Measurements from ENCODE around the gene SEC14L3.

Gene SEC14L3

DNA sequence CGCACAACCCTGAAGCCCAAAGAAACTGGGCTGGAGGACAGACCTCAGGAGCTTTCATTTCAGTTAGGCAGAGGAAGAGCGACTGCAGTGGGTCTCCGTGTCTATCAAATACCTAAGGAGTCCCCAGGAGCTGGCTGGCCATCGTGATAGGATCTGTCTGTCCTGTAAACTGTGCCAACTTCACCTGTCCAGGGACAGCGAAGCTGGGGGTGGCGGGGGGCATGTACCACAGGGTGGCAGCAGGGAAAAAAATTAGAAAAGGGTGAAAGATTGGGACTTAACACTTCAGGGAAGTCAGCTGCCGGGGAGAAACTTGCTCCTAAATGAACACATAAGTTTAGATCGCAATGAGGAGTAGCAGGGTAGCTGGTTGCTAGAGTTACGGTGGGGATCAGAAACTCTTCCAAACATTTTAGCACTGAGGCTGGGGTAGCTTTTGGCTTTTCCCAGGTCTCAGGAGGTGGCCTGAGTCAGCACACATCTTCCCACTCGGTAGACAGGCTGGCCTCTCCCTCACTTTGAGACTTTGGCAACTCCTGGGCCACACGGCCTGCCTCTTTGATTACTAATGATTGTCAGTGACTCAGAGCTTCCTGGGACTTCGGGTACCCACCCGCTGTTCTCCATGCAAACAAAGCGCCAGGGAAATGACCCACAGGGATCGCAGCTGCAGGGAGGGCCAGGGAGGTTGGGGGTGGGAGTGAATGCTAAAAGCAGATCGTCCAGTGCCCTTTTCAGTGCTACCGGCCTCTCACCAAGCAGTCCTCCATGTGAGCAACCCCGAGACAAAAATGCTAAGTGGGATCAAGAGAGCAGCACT is 49.1 kb downstream of the SEC14L3 start:
- H3K27ac ChIP-seq = no peak overlapping the region
- peaks cover 6% of the 10 kb centered on the region; the same call in 1 of the 2 replicates for H3K36me3 ChIP-seq (ENCODE audit: insufficient read depth, low read length)
- no peak for DNase-seq (ENCODE audit: low read depth, low spot score)

DNA sequence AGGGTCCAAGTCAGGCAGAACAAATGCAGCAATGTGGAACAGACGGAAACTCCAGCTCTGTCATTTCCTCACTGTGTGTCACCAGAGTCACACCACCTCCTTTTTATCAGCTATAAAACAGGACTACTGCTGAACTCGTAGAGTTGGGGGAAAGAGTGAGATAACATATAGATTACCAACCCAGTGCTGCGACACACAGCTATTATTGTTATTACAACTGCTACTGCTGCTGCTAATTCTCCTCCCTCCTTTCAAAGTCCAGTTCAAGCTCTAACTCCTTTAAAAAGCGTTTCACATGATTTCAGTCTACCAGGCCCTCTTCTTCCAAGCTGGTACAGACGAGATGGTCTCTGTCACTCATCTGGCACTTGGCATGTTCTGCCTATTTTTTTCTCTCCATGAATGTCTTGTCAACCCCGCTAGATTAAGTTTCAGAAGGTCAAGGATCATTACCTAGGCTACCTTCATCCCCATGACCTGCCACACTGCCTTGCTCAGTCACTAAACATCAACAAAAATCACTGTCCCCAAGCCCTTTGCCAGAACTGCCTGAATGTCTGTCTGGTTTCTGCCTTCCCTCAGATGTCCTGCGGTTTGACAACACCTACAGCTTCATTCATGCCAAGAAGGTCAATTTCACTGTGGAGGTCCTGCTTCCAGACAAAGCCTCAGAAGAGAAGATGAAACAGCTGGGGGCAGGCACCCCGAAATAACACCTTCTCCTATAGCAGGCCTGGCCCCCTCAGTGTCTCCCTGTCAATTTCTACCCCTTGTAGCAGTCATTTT is 49.9 kb downstream of the SEC14L3 start:
- Histone ChIP-seq H3K27ac (no peak overlapping the region), H3K4me3 (no peak overlapping the region), H3K9me3 (ENCODE audit: low read depth, low read length) (no peaks in the 10 kb centered on the region), H3K9ac (ENCODE audit: insufficient read length) (peak overlapping the region; percentile 97), H3K36me3 (ENCODE audit: insufficient read depth, low read length) (no peaks in the 10 kb centered on the region)
- DNase-seq (ENCODE audit: low read depth, low spot score) = no peak
- TF ChIP-seq FOXP2 (optimal IDR thresholded peaks at IDR 0.05; ENCODE audit: control extremely low read depth, extremely low read length, insufficient read depth) (no peak), EZH2 (IDR thresholded peaks at IDR 0.05) (no peak), POLR2AphosphoS5 (IDR thresholded peaks at IDR 0.05; ENCODE audit: borderline replicate concordance, low read depth, low read length) (no peak)

More for the DNA sequence above, 49.1 kb downstream of the SEC14L3 start:
- Histone ChIP-seq H3K9me3 (ENCODE audit: low read depth, low read length) (no peaks in the 10 kb centered on the region), H3K9ac (ENCODE audit: insufficient read length) (peak overlapping the region; percentile 97), H3K4me3 (peak overlapping the region; percentile 98)
- TF ChIP-seq FOXP2 (optimal IDR thresholded peaks at IDR 0.05; ENCODE audit: control extremely low read depth, extremely low read length, insufficient read depth) (no peak), EZH2 (IDR thresholded peaks at IDR 0.05) (no peak), POLR2AphosphoS5 (IDR thresholded peaks at IDR 0.05; ENCODE audit: borderline replicate concordance, low read depth, low read length) (no peak)

DNA sequence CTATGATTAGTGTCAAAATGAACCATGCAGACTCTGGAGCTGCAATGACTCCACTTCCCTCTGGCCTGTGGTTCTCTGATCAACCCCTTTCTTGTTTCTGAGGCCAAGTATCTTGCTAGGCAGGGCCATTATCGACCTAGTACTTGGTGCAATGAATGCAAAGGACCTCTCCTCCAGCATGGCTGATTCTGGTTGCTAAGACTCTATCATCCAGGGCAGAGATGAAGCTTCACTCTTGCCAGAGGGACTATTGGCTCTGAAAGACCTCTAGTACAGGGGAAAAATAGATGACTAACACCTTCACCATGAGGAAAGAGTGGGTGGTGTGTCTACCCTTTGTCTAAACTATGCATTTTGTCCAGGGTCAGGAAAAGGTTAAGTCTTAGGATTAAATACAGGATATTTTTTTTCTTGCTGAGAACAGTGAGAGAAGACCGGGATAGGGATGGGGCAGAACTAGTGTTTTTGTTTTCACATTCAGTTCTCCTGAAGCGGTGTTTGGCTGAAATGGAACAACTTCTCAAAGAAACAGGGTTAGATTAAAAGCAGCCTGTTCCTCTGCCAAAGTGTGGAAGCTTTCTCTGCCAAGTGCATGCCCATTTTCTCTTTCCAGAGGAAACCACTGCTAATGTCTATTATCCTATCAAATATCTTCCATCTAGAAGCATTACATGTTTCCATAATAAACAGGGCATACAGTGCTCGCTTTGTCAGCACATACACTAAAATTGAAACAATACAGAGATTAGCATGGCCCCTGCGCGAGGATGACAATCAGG is 51.3 kb downstream of the SEC14L3 start:
- Histone ChIP-seq H3K27ac (no peak overlapping the region), H3K9ac (ENCODE audit: insufficient read length) (no peak overlapping the region), H3K9me3 (ENCODE audit: low read depth, low read length) (no peaks in the 10 kb centered on the region), H3K36me3 (ENCODE audit: insufficient read depth, low read length) (no peaks in the 10 kb centered on the region; the same call in 1 of the 2 replicates), H3K4me3 (no peak overlapping the region)
- DNase-seq (ENCODE audit: low read depth, low spot score) = no peak
- TF ChIP-seq EZH2 (IDR thresholded peaks at IDR 0.05) (no peak), POLR2AphosphoS5 (IDR thresholded peaks at IDR 0.05; ENCODE audit: borderline replicate concordance, low read depth, low read length) (no peak), FOXP2 (optimal IDR thresholded peaks at IDR 0.05; ENCODE audit: control extremely low read depth, extremely low read length, insufficient read depth) (no peak)

DNA sequence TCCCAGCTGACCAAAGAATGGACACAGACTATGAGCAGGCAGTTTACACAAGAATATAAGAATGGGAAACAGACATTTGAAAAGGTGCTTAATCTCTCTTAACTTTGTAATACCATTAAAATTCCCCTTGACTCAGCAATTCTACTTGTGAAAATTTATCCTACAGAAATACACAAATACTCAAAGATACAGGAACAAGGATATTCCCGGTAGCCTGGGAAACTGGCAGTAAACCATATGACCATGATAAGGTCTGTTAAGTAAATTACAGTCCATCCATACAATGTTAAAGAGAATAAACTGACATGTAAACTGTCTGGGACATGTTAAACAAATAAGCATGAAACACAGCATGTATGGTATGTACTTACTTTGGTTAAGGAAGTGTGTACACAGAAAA is 55.0 kb downstream of the SEC14L3 start:
- no peak for TF ChIP-seq FOXP2 (optimal IDR thresholded peaks at IDR 0.05; ENCODE audit: control extremely low read depth, extremely low read length, insufficient read depth)
- no peak overlapping the region for H3K27ac ChIP-seq
- H3K4me3 ChIP-seq = no peak overlapping the region
- DNase-seq (ENCODE audit: low read depth, low spot score) = no peak
- H3K9ac ChIP-seq (ENCODE audit: insufficient read length) = no peak overlapping the region
- H3K9me3 ChIP-seq (ENCODE audit: low read depth, low read length) = no peaks in the 10 kb centered on the region
- no peaks in the 10 kb centered on the region; the same call in 1 of the 2 replicates for H3K36me3 ChIP-seq (ENCODE audit: insufficient read depth, low read length)

DNA sequence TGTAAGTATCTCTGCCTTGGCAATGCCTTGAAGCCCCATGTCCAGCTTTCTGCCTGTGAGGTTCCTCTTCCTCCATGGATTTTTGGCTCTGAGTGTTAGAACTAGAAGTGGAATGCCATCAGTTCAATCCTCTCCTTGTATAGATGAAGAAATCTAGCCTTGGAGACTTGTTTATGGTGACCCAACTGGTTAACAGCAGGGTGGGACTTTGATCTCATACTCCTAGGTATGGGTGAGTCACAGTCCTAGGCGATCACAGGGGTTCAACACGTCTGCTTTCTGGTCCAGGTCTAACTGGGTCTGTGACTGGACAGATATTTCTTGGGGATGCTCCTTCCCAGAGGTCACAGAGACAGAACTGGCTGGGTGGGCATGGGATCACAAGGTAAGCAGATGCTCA is 55.4 kb downstream of the SEC14L3 start:
- no peak for DNase-seq (ENCODE audit: low read depth, low spot score)
- Histone ChIP-seq H3K9ac (ENCODE audit: insufficient read length) (no peak overlapping the region), H3K9me3 (ENCODE audit: low read depth, low read length) (no peaks in the 10 kb centered on the region), H3K27ac (no peak overlapping the region), H3K4me3 (no peak overlapping the region), H3K36me3 (ENCODE audit: insufficient read depth, low read length) (no peaks in the 10 kb centered on the region; the same call in 1 of the 2 replicates)
- TF ChIP-seq EZH2 (IDR thresholded peaks at IDR 0.05) (no peak), POLR2AphosphoS5 (IDR thresholded peaks at IDR 0.05; ENCODE audit: borderline replicate concordance, low read depth, low read length) (no peak), FOXP2 (optimal IDR thresholded peaks at IDR 0.05; ENCODE audit: control extremely low read depth, extremely low read length, insufficient read depth) (no peak)

DNA sequence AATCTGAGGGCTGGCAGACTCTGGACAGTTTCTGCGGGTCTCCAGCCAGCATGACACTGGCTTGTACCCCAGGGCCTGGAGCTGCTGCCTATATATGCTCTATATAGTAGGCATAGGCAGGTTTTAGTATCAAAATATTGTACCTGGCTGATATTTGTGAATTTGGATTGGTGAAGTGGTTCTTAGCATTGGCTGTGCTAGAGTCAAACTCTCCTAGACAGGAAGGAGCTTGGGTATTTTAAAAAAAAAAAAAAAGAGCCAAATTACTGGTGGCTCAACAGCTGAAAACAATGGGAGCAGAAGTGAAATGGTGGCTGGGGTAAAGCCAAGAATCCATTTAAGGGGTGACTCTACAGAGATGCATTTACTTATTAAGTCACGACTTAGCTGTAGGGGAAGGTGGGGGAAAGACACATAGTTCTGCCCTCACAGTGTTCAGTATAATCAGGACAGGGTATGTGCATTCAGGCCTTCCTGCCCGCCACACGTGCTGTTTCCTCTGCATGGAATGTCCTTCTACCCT is 57.2 kb downstream of the SEC14L3 start:
- no peaks in the 10 kb centered on the region; the same call in 1 of the 2 replicates for H3K36me3 ChIP-seq (ENCODE audit: insufficient read depth, low read length)
- no peak overlapping the region for H3K27ac ChIP-seq
- H3K4me3 ChIP-seq = no peak overlapping the region
- TF ChIP-seq POLR2AphosphoS5 (IDR thresholded peaks at IDR 0.05; ENCODE audit: borderline replicate concordance, low read depth, low read length) = no peak
- TF ChIP-seq FOXP2 (optimal IDR thresholded peaks at IDR 0.05; ENCODE audit: control extremely low read depth, extremely low read length, insufficient read depth) = no peak
- TF ChIP-seq EZH2 (IDR thresholded peaks at IDR 0.05) = no peak
- no peaks in the 10 kb centered on the region for H3K9me3 ChIP-seq (ENCODE audit: low read depth, low read length)
- DNase-seq (ENCODE audit: low read depth, low spot score) = no peak
- H3K9ac ChIP-seq (ENCODE audit: insufficient read length) = no peak overlapping the region

DNA sequence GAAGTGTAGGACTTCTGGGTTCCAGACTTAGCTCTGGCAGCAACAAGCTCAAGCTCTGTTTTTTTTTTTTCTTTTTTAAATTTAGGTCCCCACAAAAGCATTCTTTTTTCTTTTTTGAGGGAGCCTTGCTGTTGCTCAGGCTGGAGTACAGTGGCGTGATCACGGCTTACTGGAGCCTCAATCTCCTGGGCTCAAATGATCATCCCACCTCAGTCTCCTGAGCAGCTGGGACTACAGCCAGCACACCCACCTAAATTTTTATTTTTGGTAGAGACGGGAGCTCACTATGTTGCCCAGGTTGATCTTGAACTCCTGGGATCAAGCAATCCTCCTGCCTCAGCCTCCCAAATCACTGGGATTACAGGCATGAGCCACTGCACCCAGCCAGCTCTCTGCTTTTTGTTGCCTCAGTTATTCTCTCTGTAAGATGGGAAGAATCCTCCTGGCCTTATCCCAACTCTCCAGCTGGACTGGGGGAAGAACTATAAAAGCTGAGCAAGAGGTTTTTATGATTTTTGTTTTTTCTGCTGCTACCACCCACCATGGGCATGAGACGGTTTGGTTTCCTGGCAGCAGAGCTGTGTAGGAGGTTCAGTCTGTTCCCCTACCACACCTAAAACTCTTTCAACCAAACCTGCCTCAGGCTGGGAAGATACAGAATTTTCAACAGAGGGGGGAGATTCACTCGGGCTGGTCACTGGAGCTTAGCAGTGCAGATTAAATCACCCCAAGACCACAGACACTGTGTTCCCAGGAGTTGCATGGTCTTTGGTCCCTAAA is 57.9 kb downstream of the SEC14L3 start:
- Histone ChIP-seq H3K27ac (no peak overlapping the region), H3K9ac (ENCODE audit: insufficient read length) (no peak overlapping the region), H3K9me3 (ENCODE audit: low read depth, low read length) (no peaks in the 10 kb centered on the region), H3K36me3 (ENCODE audit: insufficient read depth, low read length) (no peaks in the 10 kb centered on the region; the same call in 1 of the 2 replicates), H3K4me3 (no peak overlapping the region)
- no peak for DNase-seq (ENCODE audit: low read depth, low spot score)
- no peak for TF ChIP-seq EZH2 (IDR thresholded peaks at IDR 0.05)
- TF ChIP-seq FOXP2 (optimal IDR thresholded peaks at IDR 0.05; ENCODE audit: control extremely low read depth, extremely low read length, insufficient read depth) = no peak
- no peak for TF ChIP-seq POLR2AphosphoS5 (IDR thresholded peaks at IDR 0.05; ENCODE audit: borderline replicate concordance, low read depth, low read length)
